Heart right ventricle (tissue), 16 donors: ENCODE results near the gene ANO9. TPM values are rescaled to one million over a fixed set of nuclear protein-coding genes. Genes with fewer than 3 reads are reported as not detected.

Experiments
- ATAC-seq, 8 donors: fragments of 200-7000 bp; cut with Tn5 transposase; one replicate each; pipeline ENCODE4 v1.9.1; 2020; ENCODE audit warnings: mild to moderate bottlenecking in 8 of 8, moderate library complexity in 8 of 8, moderate number of reproducible peaks in 1 of 8
- DNase-seq, 2 donors: peaks; one replicate each; pipeline ENCODE4 v3.0.0-alpha.2; 2020
- H3K27ac ChIP-seq, 10 donors: fragments of 200-600 bp; sonication (generic) in 2 of 10; one replicate each; pipeline versions ENCODE4 v1.5.0 to v1.8.0; 2020 to 2022; ENCODE audit warnings: mild to moderate bottlenecking in 3 of 10
- H3K27me3 ChIP-seq, 7 donors: fragments of 200-600 bp; one replicate each; pipeline ENCODE4 v1.8.0; 2021 to 2022; ENCODE audit warnings: mild to moderate bottlenecking in 2 of 7
- H3K36me3 ChIP-seq, 9 donors: fragments of 200-600 bp; sonication (generic) in 1 of 9; one replicate each; pipeline versions ENCODE4 v1.5.0 to v1.8.0; 2020 to 2022; ENCODE audit warnings: mild to moderate bottlenecking in 2 of 9
- H3K4me1 ChIP-seq, 9 donors: fragments of 200-600 bp; sonication (generic) in 1 of 9; one replicate each; pipeline versions ENCODE4 v1.5.0 to v1.8.0; 2020 to 2022; ENCODE audit warnings: mild to moderate bottlenecking in 4 of 9
- H3K4me3 ChIP-seq, 10 donors: fragments of 200-600 bp; sonication (generic) in 2 of 10; one replicate each; pipeline versions ENCODE4 v1.5.0 to v1.8.0; 2020 to 2022; ENCODE audit warnings: mild to moderate bottlenecking in 7 of 10, moderate library complexity in 2 of 10
- H3K9me3 ChIP-seq, 11 donors: fragments of 200-600 bp in 10 of 11; sonication (generic) in 2 of 11; one replicate each; pipeline versions ENCODE4 v1.5.0 to v1.8.0; 2013 to 2022; ENCODE audit warnings: mild to moderate bottlenecking in 2 of 11, control low read depth in 1 of 11, moderate library complexity in 1 of 11
- WGBS, 2 donors: extraction: QIAGEN DNeasy Blood & Tissue Kit; methylation state at CpG; one replicate each; pipeline ENCODE4 v1.1.7; 2013; ENCODE audit warnings: inconsistent platforms in 1 of 2; 5-methylcytosine and 5-hydroxymethylcytosine counted together
- intact Hi-C, 10 donors: fragments of 100-400 bp; cut with DNase I; formaldehyde crosslinking; loops; one replicate each; pipeline versions ENCODE4 v1.11.1 to v1.14.2; 2022
- polyA plus RNA-seq, 2 donors: library from polyadenylated mRNA; stranded (reverse); fragments of 200-250 nt; gene quantifications; one replicate each; pipeline ENCODE4 v1.2.3, GENCODE V29; 2013
- total RNA-seq, 10 donors: library from RNA; stranded (reverse); fragmentation: NEBNext Ultra II Directional in 3 of 10; extraction: Animal tissue kit (Norgen Biotek cat#: 25700) in 3 of 10; gene quantifications; one replicate each; pipeline versions ENCODE4 v1.2.1 to v1.2.4, GENCODE V29; 2021 to 2023
- TF ChIP-seq, protein P1 (sequence below), 9 donors: fragments of 200-600 bp; sonication (generic) in 2 of 9; IDR thresholded peaks; one replicate each; pipeline versions ENCODE4 v1.5.0 to v1.8.0; 2021 to 2022; ENCODE audit warnings: antibody characterized with exemption in 9 of 9, mild to moderate bottlenecking in 5 of 9, moderate library complexity in 1 of 9
- donor health status: Arrhythmogenic right ventricular cardiomyopathy.
- donor health status: ischemic (EF 13 %, LVEDD 7.1; RV severe dilation, severe dysfunction).
- donor health status: healthy with polysubstance abuse.
- donor health status: DM: no; HTN: yes; CAD: no.
- donor health status: DM: no; HTN: no; CAD: no.
- donor health status: ischemic (EF 25% LVEDD 6.9; RV normal size, moderate dysfunction).
- donor health status: ischemic (EF 25% LVEDD 5.7; RV mildly dilated, moderate dysfunction).
- donor health status: healthy.
- donor health status: DM: yes; HTN: yes; CAD: no.
- donor health status: Ischemic cardiomyopathy.
- donor health status: ischemic (EF 35%, LVEDD 5.7; RV mildly dilated, moderate dysfunction).
- donor health status: nonischemic (EF 11% LVEDD 7.7; RV severe dilation, severe dysfunction).
- donor health status: DM: yes; HTN: yes; CAD: no.
- donor health status: PGD.
- donor health status: ischemic (EF 29% LVEDD 5.4; RV normal size, mild dysfunction).
- donor health status: nonischemic (EF 23%, LVEDD 6.1; RV moderate dilation, normal function).

Gene ANO9
- total and polyA plus RNA-seq, 12 donors = 0.05 to 2.3 (median 0.19) TPM; not detected in 4

DNA sequence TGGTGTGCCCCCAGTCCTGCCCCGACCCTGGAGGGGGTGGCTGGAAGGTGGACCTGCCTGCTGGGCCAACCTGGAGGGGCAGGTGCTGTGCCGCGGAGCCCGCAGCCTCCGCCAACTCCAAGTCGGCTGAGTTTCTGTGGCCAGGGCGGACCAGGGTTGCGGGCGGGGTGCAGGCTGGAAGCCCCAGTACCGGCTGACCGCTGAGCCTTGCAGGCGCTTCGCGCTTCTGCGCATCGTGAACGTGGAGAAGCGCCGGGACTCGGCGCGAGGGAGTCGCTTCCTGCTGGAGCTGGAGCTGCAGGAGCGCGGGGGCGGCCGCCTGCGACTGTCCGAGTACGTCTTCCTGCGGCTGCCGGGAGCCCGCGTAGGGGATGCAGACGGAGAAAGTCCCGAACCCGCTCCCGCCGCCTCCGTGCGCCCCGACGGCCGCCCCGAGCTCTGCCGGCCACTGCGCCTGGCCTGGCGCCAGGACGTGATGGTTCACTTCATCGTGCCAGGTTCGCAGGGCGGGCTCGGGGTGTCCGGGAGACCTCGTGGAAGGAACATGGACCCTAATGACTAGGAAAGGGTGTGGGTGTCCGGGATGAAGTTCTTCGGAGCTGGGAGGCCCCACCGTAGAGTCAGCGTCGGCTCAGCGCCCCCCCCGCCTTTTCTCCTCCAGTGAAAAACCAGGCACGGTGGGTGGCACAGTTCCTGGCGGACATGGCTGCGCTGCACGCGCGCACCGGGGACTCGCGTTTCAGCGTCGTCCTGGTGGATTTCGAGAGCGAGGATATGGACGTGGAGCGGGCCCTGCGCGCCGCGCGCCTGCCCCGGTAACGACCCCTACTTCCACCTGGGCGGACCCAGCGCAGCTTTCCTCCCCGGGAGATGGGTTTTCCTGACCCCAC, 62.4 kb downstream of the ANO9 start:
- intact Hi-C loops = loop anchor here in 1 of 10 donors (10.0 kb wide), 1 partner anchor 125 kb away; no protein-coding TSS in a partner anchor
- no peak for ATAC-seq
- WGBS, 2 donors = 84 to 91% methylated on average over 87 of the region's 87 CpGs

DNA sequence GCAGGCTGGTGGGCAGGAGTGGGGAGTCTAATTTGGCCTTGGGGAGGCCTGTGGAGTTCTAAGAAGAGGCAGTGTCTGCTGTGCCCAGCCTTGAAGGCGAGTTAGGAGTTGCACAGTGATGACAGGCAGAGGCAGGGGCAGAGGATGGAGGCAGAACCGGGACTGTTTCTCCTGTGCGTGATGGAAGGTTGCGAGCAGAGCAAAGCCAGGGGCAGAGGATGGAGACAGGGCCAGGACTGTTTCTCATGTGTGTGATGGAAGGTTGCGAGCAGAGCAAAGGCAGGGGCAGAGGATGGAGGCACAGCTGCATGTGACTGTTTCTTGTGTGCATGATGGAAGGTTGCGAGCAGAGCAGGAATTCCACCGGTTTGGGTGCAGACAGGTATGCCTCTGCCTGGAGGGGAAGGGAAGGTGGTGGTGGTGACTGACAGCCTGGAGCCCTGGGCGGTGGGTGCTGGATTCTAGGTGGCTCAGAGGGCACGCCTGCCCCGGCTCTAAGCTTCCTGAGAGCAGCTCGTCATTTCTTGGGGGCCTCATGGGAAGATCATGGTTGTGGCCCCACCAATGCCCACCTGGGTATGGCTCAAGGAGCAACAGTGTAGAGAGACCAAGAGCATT, 63.8 kb downstream of the ANO9 start:
- DNase-seq (no peak), ATAC-seq (no peak)
- WGBS, 2 donors = 75 to 82% methylated on average over 11 of the region's 11 CpGs
- Histone ChIP-seq H3K4me1 (no peaks in the 10 kb centered on the region), H3K27ac (no peak overlapping the region), H3K9me3 (no peaks in the 10 kb centered on the region), H3K27me3 (peaks cover 0 to 56% (median 8%) of the 10 kb centered on the region in 7 donors), H3K36me3 (no peaks in the 10 kb centered on the region), H3K4me3 (no peak overlapping the region)
- intact Hi-C loops = loop anchor here in 1 of 10 donors (10.0 kb wide), 1 partner anchor 123 kb away; no protein-coding TSS in a partner anchor
- TF ChIP-seq, protein P1, sequence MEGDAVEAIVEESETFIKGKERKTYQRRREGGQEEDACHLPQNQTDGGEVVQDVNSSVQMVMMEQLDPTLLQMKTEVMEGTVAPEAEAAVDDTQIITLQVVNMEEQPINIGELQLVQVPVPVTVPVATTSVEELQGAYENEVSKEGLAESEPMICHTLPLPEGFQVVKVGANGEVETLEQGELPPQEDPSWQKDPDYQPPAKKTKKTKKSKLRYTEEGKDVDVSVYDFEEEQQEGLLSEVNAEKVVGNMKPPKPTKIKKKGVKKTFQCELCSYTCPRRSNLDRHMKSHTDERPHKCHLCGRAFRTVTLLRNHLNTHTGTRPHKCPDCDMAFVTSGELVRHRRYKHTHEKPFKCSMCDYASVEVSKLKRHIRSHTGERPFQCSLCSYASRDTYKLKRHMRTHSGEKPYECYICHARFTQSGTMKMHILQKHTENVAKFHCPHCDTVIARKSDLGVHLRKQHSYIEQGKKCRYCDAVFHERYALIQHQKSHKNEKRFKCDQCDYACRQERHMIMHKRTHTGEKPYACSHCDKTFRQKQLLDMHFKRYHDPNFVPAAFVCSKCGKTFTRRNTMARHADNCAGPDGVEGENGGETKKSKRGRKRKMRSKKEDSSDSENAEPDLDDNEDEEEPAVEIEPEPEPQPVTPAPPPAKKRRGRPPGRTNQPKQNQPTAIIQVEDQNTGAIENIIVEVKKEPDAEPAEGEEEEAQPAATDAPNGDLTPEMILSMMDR (IDR thresholded peaks at IDR 0.05) = no peak

More for the DNA sequence above, 62.4 kb downstream of the ANO9 start:
- Histone ChIP-seq H3K4me1 (no peaks in the 10 kb centered on the region), H3K27me3 (peaks cover 0 to 62% (median 8%) of the 10 kb centered on the region in 7 donors), H3K36me3 (no peaks in the 10 kb centered on the region), H3K9me3 (no peaks in the 10 kb centered on the region), H3K4me3 (no peak overlapping the region), H3K27ac (no peak overlapping the region)
- peak in 1 of 2 donors; percentile 10 for DNase-seq
- TF ChIP-seq, protein P1 (IDR thresholded peaks at IDR 0.05) = no peak

DNA sequence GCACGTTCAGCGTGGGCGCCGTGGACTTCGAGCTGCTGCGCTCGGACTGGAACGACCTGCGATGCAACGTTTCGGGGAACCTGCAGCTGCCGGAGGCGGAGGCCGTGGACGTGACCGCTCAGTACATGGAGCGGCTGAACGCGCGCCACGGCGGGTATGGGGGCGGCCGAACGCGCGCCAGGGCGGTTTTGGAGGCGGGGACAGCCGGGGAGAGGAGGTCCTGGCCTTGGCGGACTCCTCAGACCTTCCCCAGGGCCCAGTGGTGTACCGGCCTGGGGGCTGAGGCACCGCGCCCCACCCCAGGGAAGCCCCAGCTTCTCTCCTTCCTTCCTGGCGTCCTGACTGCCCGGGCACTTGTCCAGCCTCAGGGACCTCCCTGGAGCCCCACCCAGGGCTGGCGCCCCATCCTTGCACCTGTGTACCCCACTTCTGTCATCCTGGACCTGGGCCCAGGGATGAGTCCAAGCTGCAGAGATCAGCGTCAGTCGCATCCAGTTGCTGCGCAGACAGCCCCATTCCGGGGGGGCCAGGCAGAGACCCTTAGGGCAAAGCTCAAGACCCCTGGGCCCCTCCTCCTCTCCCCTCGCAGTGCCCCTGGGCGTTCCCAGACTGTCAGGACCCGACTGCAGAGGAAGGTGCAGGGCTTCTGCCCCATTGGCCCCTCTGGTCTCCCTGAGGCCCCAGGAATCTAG, 64.5 kb downstream of the ANO9 start:
- intact Hi-C loops = loop anchor here in 1 of 10 donors (10.0 kb wide), 1 partner anchor 123 kb away; no protein-coding TSS in a partner anchor
- TF ChIP-seq, protein P1 (IDR thresholded peaks at IDR 0.05) = no peak
- Histone ChIP-seq H3K4me1 (no peaks in the 10 kb centered on the region), H3K9me3 (no peaks in the 10 kb centered on the region), H3K27me3 (peaks cover 0 to 54% (median 8%) of the 10 kb centered on the region in 7 donors), H3K4me3 (no peak overlapping the region), H3K36me3 (no peaks in the 10 kb centered on the region), H3K27ac (no peak overlapping the region)
- DNase-seq (peak in 1 of 2 donors; percentile 8), ATAC-seq (no peak)
- 90 to 93% methylated on average over 37 to 44 of the region's 44 CpGs for WGBS, 2 donors
